BE2C (cell line): ENCODE measurements around the gene ARHGAP22.

Experiments
- DNase-seq: peaks from one replicate; pipeline ENCODE4 v3.0.0-alpha.2; 2020
- H3K27me3 ChIP-seq: fragments of 250-450 bp; sonication (Bioruptor Pico); 2 replicates; pipeline ENCODE4 v1.5.1; 2020; ENCODE audit warnings: mild to moderate bottlenecking
- H3K36me3 ChIP-seq: fragments of 250-450 bp; sonication (Bioruptor Pico); 2 replicates; pipeline ENCODE4 v1.5.1; 2020; ENCODE audit warnings: mild to moderate bottlenecking
- H3K4me1 ChIP-seq: fragments of 250-450 bp; sonication (Bioruptor Pico); 2 replicates; pipeline ENCODE4 v1.5.1; 2020
- H3K4me3 ChIP-seq: 2 replicates; pipeline ENCODE4 v1.5.1; 2011; ENCODE audit warnings: low read depth, low read length
- H3K9me3 ChIP-seq: fragments of 250-450 bp; sonication (Bioruptor Pico); 2 replicates; pipeline ENCODE4 v1.5.1; 2020
- CTCF ChIP-seq: IDR thresholded peaks from 2 replicates; pipeline ENCODE4 v1.5.1; 2012; ENCODE audit warnings: mild to moderate bottlenecking, low read depth, low read length

Gene ARHGAP22

GRCh38 chr10:48638739-48639527, 34.1 kb upstream of the ARHGAP22 start:
- H3K27me3 ChIP-seq, result no peaks in the 10 kb centered on the region
- no peak for DNase-seq
- H3K4me1 ChIP-seq, result peaks cover 10% of the 10 kb centered on the region
- no peaks in the 10 kb centered on the region for H3K36me3 ChIP-seq
- H3K9me3 ChIP-seq, result no peaks in the 10 kb centered on the region
- no peak for TF ChIP-seq CTCF
- no peak overlapping the region for H3K4me3 ChIP-seq

GRCh38 chr10:48638158-48638557, 33.3 kb upstream of the ARHGAP22 start:
- H3K9me3 ChIP-seq, result no peaks in the 10 kb centered on the region
- TF ChIP-seq CTCF, result no peak
- H3K4me3 ChIP-seq, result no peak overlapping the region
- no peaks in the 10 kb centered on the region for H3K36me3 ChIP-seq
- no peaks in the 10 kb centered on the region for H3K27me3 ChIP-seq
- DNase-seq, result no peak
- peaks cover 13% of the 10 kb centered on the region for H3K4me1 ChIP-seq

GRCh38 chr10:48636901-48637300, 32.0 kb upstream of the ARHGAP22 start:
- no peaks in the 10 kb centered on the region for H3K36me3 ChIP-seq
- H3K4me1 ChIP-seq, result peaks cover 13% of the 10 kb centered on the region
- no peak for TF ChIP-seq CTCF
- H3K9me3 ChIP-seq, result no peaks in the 10 kb centered on the region
- no peak overlapping the region for H3K4me3 ChIP-seq
- no peaks in the 10 kb centered on the region for H3K27me3 ChIP-seq
- no peak for DNase-seq

- H3K4me1 ChIP-seq, result peaks cover 13% of the 10 kb centered on the region
- H3K9me3 ChIP-seq, result no peaks in the 10 kb centered on the region
- no peak for TF ChIP-seq CTCF
- H3K27me3 ChIP-seq, result no peaks in the 10 kb centered on the region
- H3K4me3 ChIP-seq, result no peak overlapping the region
- no peaks in the 10 kb centered on the region for H3K36me3 ChIP-seq
- no peak for DNase-seq
Measured at GRCh38 chr10:48636231-48636630, 31.4 kb upstream of the ARHGAP22 start.

GRCh38 chr10:48634984-48635557, 30.2 kb upstream of the ARHGAP22 start:
- no peaks in the 10 kb centered on the region for H3K36me3 ChIP-seq
- no peaks in the 10 kb centered on the region for H3K27me3 ChIP-seq
- H3K4me3 ChIP-seq, result no peak overlapping the region
- peaks cover 13% of the 10 kb centered on the region for H3K4me1 ChIP-seq
- TF ChIP-seq CTCF, result no peak
- H3K9me3 ChIP-seq, result no peaks in the 10 kb centered on the region
- no peak for DNase-seq
